ENCODE data around the gene SERPINB11.

DNA sequence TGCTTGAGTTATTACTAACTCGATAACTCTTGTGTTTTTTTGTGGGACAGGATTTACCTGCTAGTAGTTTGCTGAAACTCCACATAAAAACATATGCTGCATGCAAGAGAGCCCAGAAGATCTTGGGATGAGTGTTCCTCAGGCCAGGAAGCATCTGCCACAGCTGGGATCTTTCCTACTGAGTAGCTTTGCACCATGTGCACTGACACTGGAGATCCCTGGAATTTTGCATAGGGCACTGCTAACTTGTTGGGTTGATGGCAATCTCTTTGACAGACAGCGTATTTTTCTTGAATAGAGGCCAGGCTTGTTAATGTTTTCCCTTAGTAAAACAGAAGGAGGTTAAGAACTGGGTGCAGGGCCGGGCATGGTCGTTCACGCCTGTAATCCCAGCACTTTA is 808 bp upstream of the SERPINB11 start:
- TF ChIP-seq, protein P1, sequence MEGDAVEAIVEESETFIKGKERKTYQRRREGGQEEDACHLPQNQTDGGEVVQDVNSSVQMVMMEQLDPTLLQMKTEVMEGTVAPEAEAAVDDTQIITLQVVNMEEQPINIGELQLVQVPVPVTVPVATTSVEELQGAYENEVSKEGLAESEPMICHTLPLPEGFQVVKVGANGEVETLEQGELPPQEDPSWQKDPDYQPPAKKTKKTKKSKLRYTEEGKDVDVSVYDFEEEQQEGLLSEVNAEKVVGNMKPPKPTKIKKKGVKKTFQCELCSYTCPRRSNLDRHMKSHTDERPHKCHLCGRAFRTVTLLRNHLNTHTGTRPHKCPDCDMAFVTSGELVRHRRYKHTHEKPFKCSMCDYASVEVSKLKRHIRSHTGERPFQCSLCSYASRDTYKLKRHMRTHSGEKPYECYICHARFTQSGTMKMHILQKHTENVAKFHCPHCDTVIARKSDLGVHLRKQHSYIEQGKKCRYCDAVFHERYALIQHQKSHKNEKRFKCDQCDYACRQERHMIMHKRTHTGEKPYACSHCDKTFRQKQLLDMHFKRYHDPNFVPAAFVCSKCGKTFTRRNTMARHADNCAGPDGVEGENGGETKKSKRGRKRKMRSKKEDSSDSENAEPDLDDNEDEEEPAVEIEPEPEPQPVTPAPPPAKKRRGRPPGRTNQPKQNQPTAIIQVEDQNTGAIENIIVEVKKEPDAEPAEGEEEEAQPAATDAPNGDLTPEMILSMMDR (IDR thresholded peaks at IDR 0.05), result no peak
- TF ChIP-seq POLR2A (IDR thresholded peaks at IDR 0.05), result no peak
